Activated CD4-positive, alpha-beta memory T cell treated with anti-CD3 and anti-CD28 coated beads, Interleukin-2, amount 10 ng/mL, durations not matched to agents 7 days and 5 days (primary cell): Measurements from ENCODE around the gene OST4. TPM values are rescaled to one million over a fixed set of nuclear protein-coding genes. Genes with fewer than 3 reads are reported as not detected.

ENCODE experiments used
- CTCF ChIA-PET: fragments of 350-600 bp; sonication (Branson Sonifier 250); formaldehyde crosslinking; loops from one replicate; lab custom pipeline; 2021; ENCODE audit warnings: antibody characterized with exemption, inconsistent platforms; lab: Charles Lee
- POLR2A ChIA-PET: fragments of 350-600 bp; sonication (Branson Sonifier 250); formaldehyde crosslinking; loops from one replicate; lab custom pipeline; 2021; ENCODE audit warnings: antibody characterized with exemption; lab: Charles Lee
- DNase-seq: peaks from one replicate; pipeline ENCODE4 v3.0.0-alpha.2; 2020
- H3K27ac Mint-ChIP-seq: one replicate; pipeline ENCODE4 v1.8.0; 2021; ENCODE audit warnings: mild to moderate bottlenecking, mixed read lengths
- H3K27me3 Mint-ChIP-seq: one replicate; pipeline ENCODE4 v1.8.0; 2021; ENCODE audit warnings: mixed read lengths
- H3K36me3 Mint-ChIP-seq: one replicate; pipeline ENCODE4 v1.8.0; 2021; ENCODE audit warnings: low read depth, mixed read lengths
- H3K4me1 Mint-ChIP-seq: one replicate; pipeline ENCODE4 v1.8.0; 2021; ENCODE audit warnings: mixed read lengths
- H3K4me3 Mint-ChIP-seq: one replicate; pipeline ENCODE4 v1.8.0; 2021; ENCODE audit warnings: mild to moderate bottlenecking, mixed read lengths
- H3K9me3 Mint-ChIP-seq: one replicate; pipeline ENCODE4 v1.8.0; 2021; ENCODE audit warnings: mixed read lengths
- total RNA-seq, 2 experiments: library from RNA; stranded (reverse); gene quantifications; one replicate each; pipeline ENCODE4 v1.2.3, GENCODE V29; 2021

OST4 gene
- total RNA-seq, 2 experiments from 2014 or later, result 305 to 312 TPM

DNA sequence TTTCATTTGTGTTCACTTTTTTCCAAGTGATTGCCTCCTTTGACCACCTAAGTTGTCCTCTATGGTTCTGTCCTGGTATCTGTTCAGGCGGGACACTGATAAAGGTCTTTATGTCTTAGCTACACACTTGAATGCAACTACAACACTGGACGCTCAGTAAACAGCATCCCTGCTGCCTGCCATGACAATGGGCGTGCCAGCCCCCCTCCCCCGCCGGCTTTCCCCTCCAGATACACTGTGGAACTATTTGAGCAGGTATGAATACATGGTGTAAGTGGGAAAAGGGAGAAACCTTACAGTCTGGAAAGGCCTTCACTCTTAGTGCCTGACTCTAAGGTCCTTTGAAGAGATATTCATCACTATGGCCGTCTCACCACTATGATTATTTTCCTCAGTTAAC is 14.3 kb downstream of the OST4 start:
- POLR2A ChIA-PET, result interaction anchor here (8.3 to 12.8 kb wide), 2 partner anchors 13 to 29 kb away, joined by 107 to 196 read pairs; partner anchors contain the start of genes KHK and OST4
- no peak overlapping the region for H3K27ac Mint-ChIP-seq
- CTCF ChIA-PET, result no interaction called here

DNA sequence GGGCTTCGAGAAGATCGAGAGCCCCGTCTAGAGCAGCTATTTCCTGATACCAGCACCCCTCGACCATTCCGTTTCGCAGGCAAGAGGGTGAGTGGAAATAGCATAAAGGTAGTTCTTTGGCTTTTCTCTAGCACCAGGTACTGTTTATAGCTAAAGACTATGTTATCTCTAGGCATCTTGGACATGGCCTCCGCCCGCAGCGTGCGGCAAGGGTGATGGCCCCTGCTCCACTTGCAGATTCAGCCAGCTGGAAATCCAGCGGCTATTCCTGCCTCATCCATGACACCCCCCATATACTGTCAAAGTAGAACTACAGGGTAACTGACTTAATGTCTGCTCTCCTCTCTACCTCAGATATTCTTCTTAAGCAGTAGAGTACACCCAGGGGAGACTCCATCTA is 16.7 kb downstream of the OST4 start:
- no peak for DNase-seq
- CTCF ChIA-PET, result interaction anchor here (1.4 kb wide), 1 partner anchor 33 kb away, joined by 3 read pairs; no protein-coding TSS in a partner anchor
- H3K4me1 Mint-ChIP-seq, result peaks cover 21% of the 10 kb centered on the region
- H3K27ac Mint-ChIP-seq, result no peak overlapping the region
- H3K27me3 Mint-ChIP-seq, result peaks cover 5% of the 10 kb centered on the region
- H3K9me3 Mint-ChIP-seq, result no peaks in the 10 kb centered on the region
- POLR2A ChIA-PET, result interaction anchor here (8.3 to 12.8 kb wide), 2 partner anchors 16 to 31 kb away, joined by 107 to 196 read pairs; partner anchors contain the start of genes KHK and OST4
- H3K4me3 Mint-ChIP-seq, result no peak overlapping the region
- peaks cover 52% of the 10 kb centered on the region for H3K36me3 Mint-ChIP-seq

More for the DNA sequence above, 14.3 kb downstream of the OST4 start:
- no peak overlapping the region for H3K4me3 Mint-ChIP-seq
- no peaks in the 10 kb centered on the region for H3K27me3 Mint-ChIP-seq
- no peaks in the 10 kb centered on the region for H3K9me3 Mint-ChIP-seq
- DNase-seq, result no peak
- H3K36me3 Mint-ChIP-seq, result peaks cover 49% of the 10 kb centered on the region
- H3K4me1 Mint-ChIP-seq, result peaks cover 9% of the 10 kb centered on the region

DNA sequence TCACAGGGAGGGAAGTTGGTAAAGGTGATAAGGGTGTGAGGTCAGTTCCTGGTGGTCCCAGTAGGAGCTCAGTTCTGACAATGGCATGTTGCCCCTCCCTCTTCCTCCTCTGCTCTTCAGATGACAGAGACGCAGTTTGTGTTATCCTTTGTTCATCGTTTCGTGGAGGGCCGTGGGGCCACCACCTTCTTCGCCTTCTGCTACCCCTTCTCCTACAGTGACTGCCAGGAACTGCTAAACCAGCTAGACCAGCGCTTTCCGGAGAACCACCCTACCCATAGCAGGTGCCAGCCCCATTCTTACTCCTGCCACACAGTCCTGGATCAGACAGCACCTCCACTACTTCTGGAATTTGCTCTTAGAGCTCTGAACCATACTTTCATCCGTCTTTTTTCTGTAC is 17.7 kb downstream of the OST4 start:
- Mint-ChIP-seq H3K27ac (no peak overlapping the region), H3K36me3 (peaks cover 43% of the 10 kb centered on the region), H3K9me3 (no peaks in the 10 kb centered on the region), H3K4me1 (peaks cover 26% of the 10 kb centered on the region), H3K4me3 (no peak overlapping the region), H3K27me3 (peaks cover 5% of the 10 kb centered on the region)
- ChIA-PET POLR2A (interaction anchor here (8.3 to 12.8 kb wide), 2 partner anchors 17 to 32 kb away, joined by 107 to 196 read pairs; partner anchors contain the start of genes KHK and OST4), CTCF (interaction anchor here (0.6 to 0.8 kb wide), 2 partner anchors 248 to 544 kb away, joined by 3 to 4 read pairs; no protein-coding TSS in a partner anchor)
- no peak for DNase-seq

DNA sequence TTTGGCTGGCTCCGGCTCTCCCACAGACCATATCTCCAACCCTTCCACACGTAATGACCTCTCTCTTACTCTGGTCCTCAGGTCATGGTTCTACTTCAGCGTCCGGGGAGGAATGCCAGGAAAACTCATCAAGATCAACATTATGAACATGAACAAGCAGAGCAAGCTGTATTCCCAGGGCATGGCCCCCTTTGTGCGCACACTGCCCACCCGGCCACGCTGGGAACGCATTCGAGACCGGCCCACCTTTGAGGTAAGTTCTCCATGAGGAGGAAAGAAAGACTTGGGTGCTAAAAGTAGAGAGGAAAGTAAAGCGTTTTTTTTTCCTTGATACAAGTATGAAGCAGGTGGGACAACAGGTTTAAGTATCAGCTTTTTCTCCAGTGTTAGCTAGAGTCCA is 18.1 kb downstream of the OST4 start:
- Mint-ChIP-seq H3K36me3 (peaks cover 40% of the 10 kb centered on the region), H3K4me1 (peaks cover 26% of the 10 kb centered on the region), H3K27me3 (peaks cover 5% of the 10 kb centered on the region), H3K4me3 (peak overlapping the region; percentile 45), H3K9me3 (no peaks in the 10 kb centered on the region), H3K27ac (no peak overlapping the region)
- ChIA-PET POLR2A (interaction anchor here (8.3 to 12.8 kb wide), 2 partner anchors 17 to 32 kb away, joined by 107 to 196 read pairs; partner anchors contain the start of genes KHK and OST4), CTCF (interaction anchor here (0.8 kb wide), 1 partner anchor 248 kb away, joined by 3 read pairs; no protein-coding TSS in a partner anchor)
- no peak for DNase-seq

DNA sequence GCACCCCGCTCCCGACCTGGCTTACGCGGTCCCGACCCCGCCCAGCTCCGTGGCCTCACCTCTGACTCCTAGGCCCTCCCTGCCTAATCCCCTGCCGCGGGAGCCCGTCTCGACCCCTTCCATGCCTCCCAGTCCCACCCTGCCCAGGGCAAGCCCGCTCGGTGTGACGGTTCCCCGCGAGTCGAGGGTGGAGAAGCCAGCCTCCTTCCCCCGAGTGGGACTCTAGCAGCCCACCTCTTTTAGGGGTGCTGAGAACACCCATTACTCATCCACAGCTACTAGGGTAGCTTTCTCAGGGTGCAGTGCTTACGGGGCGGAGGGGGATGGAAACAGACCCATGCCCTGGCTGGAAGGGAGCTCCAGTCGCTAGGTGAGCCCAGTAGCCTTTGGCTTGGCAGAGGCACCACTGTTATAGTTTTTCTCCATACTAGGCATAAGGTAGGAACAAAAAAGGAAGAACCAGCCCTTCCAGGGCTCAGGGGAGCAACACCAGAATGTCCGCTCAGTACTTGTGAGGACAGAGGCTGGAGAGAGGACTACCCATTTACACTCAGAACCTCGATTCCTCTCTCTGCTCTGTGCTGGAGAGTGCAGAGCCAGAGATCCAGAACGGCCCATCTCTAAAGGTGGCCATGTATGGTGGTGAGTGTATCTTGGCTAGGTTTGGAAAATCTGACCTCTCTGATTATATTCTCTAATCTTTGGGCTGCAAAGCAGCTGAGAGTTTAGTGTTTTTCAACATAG is 19.4 kb downstream of the OST4 start:
- Mint-ChIP-seq H3K4me3 (peak overlapping the region; percentile 98), H3K36me3 (peaks cover 36% of the 10 kb centered on the region), H3K4me1 (peaks cover 28% of the 10 kb centered on the region), H3K27ac (peak overlapping the region; percentile 73), H3K9me3 (no peaks in the 10 kb centered on the region), H3K27me3 (peaks cover 5% of the 10 kb centered on the region)
- POLR2A ChIA-PET, result interaction anchor here (0.6 to 12.8 kb wide), 18 partner anchors 10 to 358 kb away, joined by 3 to 196 read pairs (median 6); partner anchors contain the start of genes ABHD1, ATRAID, CAD and GTF3C2
- no peak for DNase-seq
- CTCF ChIA-PET, result interaction anchor here (1.3 to 3.6 kb wide), 7 partner anchors 16 to 33 kb away, joined by 3 to 18 read pairs (median 11); partner anchors contain the start of genes OST4 and TMEM214

DNA sequence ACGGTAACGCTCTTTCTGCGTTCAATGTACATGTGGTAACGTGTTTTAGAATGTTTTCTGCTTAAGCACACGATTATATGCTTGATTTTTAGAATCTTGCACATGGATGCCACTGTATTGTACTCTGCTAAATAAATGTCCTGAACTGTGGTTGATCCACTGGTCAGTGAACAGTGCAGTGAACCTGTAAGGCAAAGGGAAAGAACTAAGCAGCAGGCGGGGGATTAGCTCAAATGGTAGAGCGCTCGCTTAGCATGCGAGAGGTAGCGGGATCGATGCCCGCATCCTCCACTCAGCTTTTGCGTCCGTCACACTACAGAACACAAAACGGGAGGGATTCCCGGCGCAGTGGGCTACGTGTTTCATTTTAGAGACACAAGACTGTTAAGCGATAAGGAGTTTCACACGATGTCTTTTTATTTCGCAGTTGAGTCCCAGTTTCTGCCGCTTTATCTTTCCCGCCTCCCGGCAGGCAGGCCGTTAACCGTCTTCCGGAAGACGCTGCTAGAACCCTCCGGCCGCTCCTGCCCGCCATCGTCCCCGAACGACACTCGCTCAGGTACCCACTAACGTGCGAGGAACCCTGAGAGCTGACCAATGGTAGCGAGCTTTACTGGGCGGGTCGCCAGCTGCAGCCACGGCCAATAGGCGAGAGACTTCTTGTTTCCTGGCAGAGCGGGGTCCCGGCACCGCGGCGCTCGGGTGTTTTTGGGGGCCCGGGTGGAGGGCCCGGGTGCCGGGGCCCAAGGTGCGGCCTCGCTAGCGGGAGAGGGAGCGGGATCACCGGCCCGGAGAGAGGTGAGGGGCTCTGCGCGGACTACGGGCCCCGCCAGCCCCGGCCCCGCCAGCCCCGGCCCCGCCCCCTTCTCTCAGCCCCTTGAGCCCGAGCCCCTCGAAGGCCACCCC is 20.2 kb downstream of the OST4 start, which contains the start of gene AGBL5:
Gene AGBL5, plus strand, starts transcription at position 673 of the 906 bp plus-strand sequence. CDS start 1,291 bp downstream, outside the sequence.
- peak; percentile 97 for DNase-seq
- Mint-ChIP-seq H3K4me3 (peak within 1 kb of the TSS; percentile 98), H3K27ac (peak within 1 kb of the TSS; percentile 97), H3K9me3 (no peaks in the 10 kb centered on the region), H3K36me3 (peaks cover 34% of the 10 kb centered on the region), H3K4me1 (peaks cover 28% of the 10 kb centered on the region), H3K27me3 (peaks cover 5% of the 10 kb centered on the region)
- ChIA-PET CTCF (interaction anchor here (0.6 to 3.6 kb wide), 13 partner anchors 15 to 252 kb away, joined by 3 to 18 read pairs (median 8); partner anchors contain the start of genes OST4 and TMEM214), POLR2A (interaction anchor here (0.6 to 12.8 kb wide), 24 partner anchors 9 to 1819 kb away, joined by 3 to 196 read pairs (median 4); partner anchors contain the start of genes ABHD1, ATRAID, CAD and GTF3C2)

DNA sequence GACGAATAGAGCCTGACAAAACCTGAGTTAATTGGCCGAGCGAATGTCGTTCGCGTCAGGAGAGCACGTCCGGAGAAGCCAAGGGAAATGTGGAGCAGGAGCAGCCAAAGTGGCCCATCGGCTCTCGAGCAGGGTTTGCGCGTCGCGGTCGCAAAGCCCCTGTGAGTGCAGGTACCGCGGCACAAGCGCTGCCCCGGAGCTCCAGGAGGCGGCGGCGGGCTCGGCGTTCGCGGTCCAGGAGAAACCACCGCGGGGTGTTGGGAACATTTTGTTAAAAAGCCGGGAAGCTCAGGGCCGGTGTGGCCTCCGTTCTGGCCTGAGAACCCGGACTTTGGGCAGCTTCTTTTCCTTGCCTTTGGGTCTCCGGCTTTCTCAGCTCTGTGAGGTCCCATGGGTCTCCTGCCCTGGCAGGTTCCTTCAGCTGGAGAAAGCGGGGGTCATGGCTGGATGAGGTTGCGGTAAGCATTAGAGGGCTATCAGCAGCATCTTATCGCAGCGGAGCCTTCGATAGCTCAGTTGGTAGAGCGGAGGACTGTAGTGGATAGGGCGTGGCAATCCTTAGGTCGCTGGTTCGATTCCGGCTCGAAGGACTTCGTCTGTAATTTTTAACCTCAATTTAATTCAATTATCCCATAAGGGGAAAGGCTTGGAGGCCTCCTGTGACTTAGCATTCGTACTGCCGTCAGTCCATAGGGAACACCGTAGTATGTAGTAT is 21.0 kb downstream of the OST4 start:
- Mint-ChIP-seq H3K27me3 (peaks cover 5% of the 10 kb centered on the region), H3K9me3 (no peaks in the 10 kb centered on the region), H3K4me3 (peak overlapping the region; percentile 98), H3K4me1 (peaks cover 28% of the 10 kb centered on the region), H3K36me3 (peaks cover 29% of the 10 kb centered on the region), H3K27ac (peak overlapping the region; percentile 97)
- ChIA-PET CTCF (interaction anchor here (1.0 to 3.6 kb wide), 11 partner anchors 14 to 253 kb away, joined by 3 to 18 read pairs (median 10); partner anchors contain the start of genes OST4 and TMEM214), POLR2A (interaction anchor here (0.6 to 12.8 kb wide), 21 partner anchors 8 to 1820 kb away, joined by 3 to 196 read pairs (median 4); partner anchors contain the start of genes ATRAID, GTF3C2, KHK and MPV17)
- peak; percentile 95 for DNase-seq

DNA sequence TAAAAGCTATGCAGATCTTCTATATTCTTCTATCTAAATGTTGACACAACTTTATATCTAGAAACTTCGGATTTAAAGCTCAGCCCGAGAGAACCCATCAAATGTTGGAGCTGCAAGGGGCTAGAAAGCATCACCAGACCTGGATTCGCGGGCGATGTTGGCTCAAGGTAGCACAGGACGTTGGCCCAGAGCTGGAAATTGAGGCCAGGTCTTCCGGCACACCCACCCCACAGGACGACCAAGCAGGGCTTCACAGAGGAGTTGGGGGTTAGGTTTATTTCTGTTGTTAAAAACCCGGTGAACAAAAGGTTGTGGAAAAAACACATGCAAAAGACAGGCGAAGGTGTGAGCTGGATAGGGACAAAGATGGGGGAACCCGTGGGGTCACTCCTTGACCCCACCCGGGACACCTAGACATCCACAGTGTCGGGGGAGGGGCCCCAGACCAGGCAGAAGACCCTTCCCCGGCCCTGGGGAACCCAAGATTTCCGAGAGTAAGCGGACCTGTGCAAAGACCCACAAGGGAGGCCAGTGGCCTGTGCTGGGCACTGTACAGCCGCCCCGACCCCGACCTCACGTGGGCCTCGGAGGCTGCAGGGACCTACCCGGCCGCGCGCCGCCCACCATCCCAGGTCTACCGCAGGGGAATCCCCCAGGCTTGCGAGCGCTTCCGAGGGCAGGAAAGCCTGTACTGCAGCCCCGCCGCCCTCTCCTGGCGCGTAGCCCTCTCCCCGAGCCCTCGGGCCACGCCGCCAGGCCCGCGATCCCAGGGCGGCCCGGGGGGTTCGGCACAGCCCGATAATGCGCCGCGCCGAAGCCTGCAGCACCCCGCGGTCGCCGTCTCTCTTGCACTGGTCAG is 21.8 kb downstream of the OST4 start:
- peaks cover 28% of the 10 kb centered on the region for H3K4me1 Mint-ChIP-seq
- H3K9me3 Mint-ChIP-seq, result no peaks in the 10 kb centered on the region
- peak overlapping the region; percentile 98 for H3K4me3 Mint-ChIP-seq
- H3K27ac Mint-ChIP-seq, result peak overlapping the region; percentile 97
- peaks cover 24% of the 10 kb centered on the region for H3K36me3 Mint-ChIP-seq
- CTCF ChIA-PET, result interaction anchor here (0.6 to 3.6 kb wide), 9 partner anchors 13 to 253 kb away, joined by 3 to 18 read pairs (median 11); partner anchors contain the start of genes OST4 and TMEM214
- POLR2A ChIA-PET, result interaction anchor here (0.6 to 12.8 kb wide), 11 partner anchors 11 to 1821 kb away, joined by 3 to 196 read pairs (median 14); partner anchors contain the start of genes ATRAID, KHK, OST4 and PREB
- H3K27me3 Mint-ChIP-seq, result peaks cover 5% of the 10 kb centered on the region
- peak; percentile 56 for DNase-seq

DNA sequence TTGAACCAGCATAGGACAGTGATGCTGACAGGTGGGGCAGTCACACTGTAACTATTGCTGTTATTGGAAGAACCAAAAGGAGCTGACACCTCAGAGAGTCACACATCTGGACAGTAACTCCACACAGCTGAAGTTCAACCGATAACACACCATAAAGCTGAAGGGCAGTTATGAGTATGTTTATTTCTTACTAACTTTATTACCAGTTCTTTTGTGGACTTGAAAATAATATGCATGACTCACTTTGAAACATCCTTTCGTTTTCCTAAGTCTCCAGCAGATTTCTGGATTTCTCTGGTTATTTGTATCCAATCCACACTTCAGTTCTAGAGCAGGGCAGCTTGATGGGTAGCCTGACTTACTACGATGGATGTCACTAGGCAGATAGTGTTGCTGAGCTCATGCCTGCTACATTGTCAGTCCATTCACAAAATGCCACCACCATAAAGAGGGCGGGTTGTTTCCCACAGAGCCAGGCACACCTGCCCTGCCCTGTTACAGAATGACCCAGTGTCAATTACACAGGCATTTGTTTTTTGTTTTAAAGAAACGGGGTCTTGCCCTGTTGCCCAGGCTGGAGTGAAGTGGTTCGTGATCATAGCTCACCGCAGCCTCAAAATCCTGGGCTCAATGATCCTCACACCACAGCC is 28.3 kb downstream of the OST4 start:
- Mint-ChIP-seq H3K27me3 (no peaks in the 10 kb centered on the region), H3K27ac (no peak overlapping the region), H3K36me3 (peaks cover 52% of the 10 kb centered on the region), H3K9me3 (no peaks in the 10 kb centered on the region), H3K4me3 (no peak overlapping the region), H3K4me1 (peaks cover 13% of the 10 kb centered on the region)
- POLR2A ChIA-PET, result interaction anchor here (1.6 to 5.8 kb wide), 2 partner anchors 8 to 10 kb away, joined by 3 to 27 read pairs; partner anchors contain the start of gene TMEM214
- no peak for DNase-seq
- CTCF ChIA-PET, result no interaction called here

DNA sequence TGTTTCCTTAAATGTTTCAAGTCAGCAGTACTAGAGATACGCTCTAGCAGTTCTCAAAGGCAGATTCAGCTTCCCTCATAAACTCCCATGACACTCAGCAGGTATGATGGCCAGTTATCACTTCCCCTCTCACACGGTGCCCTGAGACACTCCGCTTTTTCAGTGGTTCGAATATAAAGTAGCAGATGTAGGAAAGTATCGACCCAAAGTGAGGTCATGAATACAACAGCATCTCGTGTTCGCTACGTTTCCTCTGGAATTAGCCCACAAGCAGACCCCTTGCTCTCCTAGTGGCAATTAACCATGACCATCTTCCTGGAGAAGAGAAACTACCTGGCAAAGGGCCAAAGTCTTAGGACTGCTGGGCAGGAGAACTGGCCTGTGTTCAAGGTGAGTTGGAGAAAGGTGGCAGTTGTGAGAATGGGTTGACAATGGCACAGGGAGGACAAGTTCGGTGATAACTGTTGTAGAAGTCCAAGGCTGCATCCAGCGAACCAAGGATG is 29.2 kb downstream of the OST4 start:
- ChIA-PET POLR2A (interaction anchor here (1.6 to 5.8 kb wide), 2 partner anchors 9 kb away, joined by 3 to 27 read pairs; partner anchors contain the start of gene TMEM214), CTCF (no interaction called here)
- no peak overlapping the region for H3K4me3 Mint-ChIP-seq
- H3K27ac Mint-ChIP-seq, result no peak overlapping the region
- peaks cover 11% of the 10 kb centered on the region for H3K4me1 Mint-ChIP-seq
- no peaks in the 10 kb centered on the region for H3K27me3 Mint-ChIP-seq
- no peak for DNase-seq
- no peaks in the 10 kb centered on the region for H3K9me3 Mint-ChIP-seq
- H3K36me3 Mint-ChIP-seq, result peaks cover 60% of the 10 kb centered on the region
